GM21825 (cell line): Measurements from ENCODE around the gene NDE1.
"Not testable (repeated sequence)": the region's sequence is repeated elsewhere in the genome, so short reads cannot be mapped to it uniquely, and the experiment has no call there.

Experiments used
- ATAC-seq: cut with Tn5 transposase; IDR thresholded peaks from one replicate; pipeline ENCODE4 v1.9.1; 2021; ENCODE audit warnings: mild to moderate bottlenecking, moderate library complexity; ENCODE audit not compliant: unreplicated experiment

NDE1 gene

GRCh38 chr16:15691046-15691445, 41.0 kb downstream of the NDE1 start:
- ATAC-seq, result no peak

GRCh38 chr16:15692508-15692907, 42.5 kb downstream of the NDE1 start:
- not testable (repeated sequence) for ATAC-seq

GRCh38 chr16:15694499-15694898, 44.5 kb downstream of the NDE1 start:
- ATAC-seq, result no peak

- no peak for ATAC-seq
Observed at GRCh38 chr16:15699819-15700218, 49.8 kb downstream of the NDE1 start.

GRCh38 chr16:15701367-15701766, 51.3 kb downstream of the NDE1 start:
- ATAC-seq, result no peak

GRCh38 chr16:15701975-15702970, 52.2 kb downstream of the NDE1 start:
- no peak for ATAC-seq

GRCh38 chr16:15703029-15703736, 53.1 kb downstream of the NDE1 start:
- no peak for ATAC-seq

- no peak for ATAC-seq
Observed at GRCh38 chr16:15704545-15704987, 54.5 kb downstream of the NDE1 start.

- ATAC-seq, result no peak
Observed at GRCh38 chr16:15705064-15705565, 55.1 kb downstream of the NDE1 start.

- no peak for ATAC-seq
Observed at GRCh38 chr16:15707332-15707731, 57.3 kb downstream of the NDE1 start.

- ATAC-seq, result no peak
Observed at GRCh38 chr16:15708096-15708495, 58.1 kb downstream of the NDE1 start.

GRCh38 chr16:15708997-15709396, 59.0 kb downstream of the NDE1 start:
- ATAC-seq, result no peak

GRCh38 chr16:15714393-15715172, 64.5 kb downstream of the NDE1 start:
- ATAC-seq, result no peak

- ATAC-seq, result no peak
Observed at GRCh38 chr16:15715221-15715620, 65.2 kb downstream of the NDE1 start.

- no peak for ATAC-seq
Observed at GRCh38 chr16:15716694-15717447, 66.8 kb downstream of the NDE1 start.

GRCh38 chr16:15721018-15721417, 71.0 kb downstream of the NDE1 start:
- ATAC-seq, result no peak

GRCh38 chr16:15723808-15724207, 73.8 kb downstream of the NDE1 start:
- no peak for ATAC-seq

- no peak for ATAC-seq
Observed at GRCh38 chr16:15725641-15726240, 75.7 kb downstream of the NDE1 start.

- ATAC-seq, result no peak
Observed at GRCh38 chr16:15726715-15727114, 76.7 kb downstream of the NDE1 start.

GRCh38 chr16:15727697-15728096, 77.7 kb downstream of the NDE1 start:
- ATAC-seq, result not testable (repeated sequence)
